ENCODE measurements around the gene STK10.

GRCh38 chr5:172150514-172151425 is 37.3 kb downstream of the STK10 start:
- TF ChIP-seq CTCF (IDR thresholded peaks at IDR 0.05; ENCODE audit: control extremely low read depth in 1 of 3, insufficient read depth in 1 of 3, low read depth in 1 of 3, low read length in 3 of 3) (no peak), RFX5 (IDR thresholded peaks at IDR 0.05; ENCODE audit: borderline replicate concordance, low read depth, low read length) (no peak), SP1 (IDR thresholded peaks at IDR 0.05; ENCODE audit: low read depth, low read length) (no peak)

Data from H1 (cell line).